Measurements from ENCODE around the gene WFDC1.

WFDC1 gene

GRCh38 chr16:84354306-84354705 is 59.6 kb downstream of the WFDC1 start:
- no peak for DNase-seq
- CTCF ChIA-PET: no interaction called here
- Mint-ChIP-seq H3K4me1 (peaks cover 14% of the 10 kb centered on the region), H3K4me3 (no peak overlapping the region), H3K9me3 (no peaks in the 10 kb centered on the region), H3K27ac (no peak overlapping the region), H3K36me3 (no peaks in the 10 kb centered on the region), H3K27me3 (peaks cover 45% of the 10 kb centered on the region)

DNA sequence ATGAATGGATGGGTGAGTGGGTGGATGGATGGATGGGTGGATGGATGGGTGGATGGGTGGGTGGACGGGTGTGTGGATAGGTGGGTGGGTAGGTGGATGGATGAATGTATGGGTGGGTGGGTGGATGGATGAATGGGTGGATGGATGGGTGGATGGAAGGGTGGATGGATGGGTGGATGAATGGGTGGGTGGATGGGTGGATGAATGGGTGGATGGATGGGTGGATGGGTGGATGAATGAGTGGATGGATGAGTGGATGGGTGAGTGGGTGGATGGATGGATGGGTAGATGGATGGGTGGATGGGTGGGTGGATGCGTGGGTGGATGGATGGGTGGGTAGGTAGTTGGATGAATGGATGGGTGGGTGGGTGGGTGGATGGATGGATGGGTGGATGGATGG is 60.5 kb downstream of the WFDC1 start:
- Mint-ChIP-seq H3K4me1 (peaks cover 23% of the 10 kb centered on the region), H3K9me3 (no peaks in the 10 kb centered on the region), H3K27ac (no peak overlapping the region), H3K27me3 (peaks cover 48% of the 10 kb centered on the region), H3K36me3 (no peaks in the 10 kb centered on the region), H3K4me3 (no peak overlapping the region)
- CTCF ChIA-PET: no interaction called here
- DNase-seq: no peak

GRCh38 chr16:84356176-84356575 is 61.5 kb downstream of the WFDC1 start:
- peaks cover 49% of the 10 kb centered on the region for H3K27me3 Mint-ChIP-seq
- H3K36me3 Mint-ChIP-seq: no peaks in the 10 kb centered on the region
- CTCF ChIA-PET: no interaction called here
- no peak for DNase-seq
- no peaks in the 10 kb centered on the region for H3K9me3 Mint-ChIP-seq
- peaks cover 33% of the 10 kb centered on the region for H3K4me1 Mint-ChIP-seq
- H3K4me3 Mint-ChIP-seq: no peak overlapping the region
- no peak overlapping the region for H3K27ac Mint-ChIP-seq

DNA sequence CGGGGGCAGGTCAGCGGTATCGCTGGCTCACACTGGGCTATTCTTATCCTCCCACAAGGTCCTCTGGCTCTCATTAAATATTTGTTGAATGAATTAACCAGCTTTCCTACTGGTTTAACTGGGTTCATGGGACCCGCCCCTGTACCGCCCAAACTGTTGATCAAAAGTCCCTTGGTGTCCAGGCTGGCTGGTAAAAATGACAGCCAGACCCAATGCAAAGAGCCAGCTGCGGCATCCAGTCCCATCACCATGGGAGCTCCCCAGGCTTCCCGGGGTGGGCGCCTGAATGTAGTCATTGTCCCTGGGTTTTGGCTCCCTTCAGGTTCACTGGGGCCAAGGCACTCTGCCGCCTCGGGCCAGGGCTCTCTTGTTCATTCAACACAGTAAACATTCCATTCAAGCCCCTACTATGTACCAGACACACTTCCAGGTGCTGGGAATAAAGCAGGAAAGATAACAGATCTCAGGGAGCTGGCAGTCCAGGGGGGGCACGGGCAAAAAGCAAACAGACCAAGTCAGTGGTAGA is 62.0 kb downstream of the WFDC1 start:
- CTCF ChIA-PET: no interaction called here
- Mint-ChIP-seq H3K4me3 (no peak overlapping the region), H3K27ac (no peak overlapping the region), H3K4me1 (peaks cover 33% of the 10 kb centered on the region), H3K36me3 (no peaks in the 10 kb centered on the region), H3K27me3 (peaks cover 49% of the 10 kb centered on the region), H3K9me3 (no peaks in the 10 kb centered on the region)
- DNase-seq: no peak

DNA sequence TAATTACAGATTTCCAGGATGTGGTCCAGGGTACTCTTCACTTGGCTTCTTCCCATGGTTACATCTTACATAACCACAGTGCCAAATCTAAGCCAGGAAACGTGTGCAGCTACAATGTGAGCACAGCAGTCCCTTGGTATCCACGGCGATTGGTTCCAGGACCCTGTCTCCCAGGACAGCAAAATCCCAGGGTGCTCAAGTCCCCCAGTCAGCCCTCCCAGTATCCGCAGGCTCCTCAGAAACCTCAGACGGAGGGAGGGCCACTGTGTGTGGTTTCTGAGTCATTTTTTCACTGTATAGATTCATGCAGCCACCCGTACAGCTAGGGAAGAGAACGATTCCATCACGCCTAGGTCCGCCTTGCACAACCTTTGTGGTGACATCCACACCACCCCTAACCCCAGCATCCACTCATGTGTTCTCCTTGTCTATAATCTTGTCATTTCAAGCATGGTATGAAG is 62.5 kb downstream of the WFDC1 start:
- H3K27me3 Mint-ChIP-seq: peaks cover 49% of the 10 kb centered on the region
- no peaks in the 10 kb centered on the region for H3K9me3 Mint-ChIP-seq
- peak; percentile 33 for DNase-seq
- no peak overlapping the region for H3K27ac Mint-ChIP-seq
- H3K36me3 Mint-ChIP-seq: no peaks in the 10 kb centered on the region
- no peak overlapping the region for H3K4me3 Mint-ChIP-seq
- H3K4me1 Mint-ChIP-seq: peaks cover 33% of the 10 kb centered on the region
- CTCF ChIA-PET: no interaction called here

- no peaks in the 10 kb centered on the region for H3K36me3 Mint-ChIP-seq
- no peak overlapping the region for H3K27ac Mint-ChIP-seq
- H3K27me3 Mint-ChIP-seq: peaks cover 55% of the 10 kb centered on the region
- no peak overlapping the region for H3K4me3 Mint-ChIP-seq
- no peaks in the 10 kb centered on the region for H3K9me3 Mint-ChIP-seq
- H3K4me1 Mint-ChIP-seq: peaks cover 33% of the 10 kb centered on the region
- CTCF ChIA-PET: no interaction called here
- no peak for DNase-seq
Measured at GRCh38 chr16:84358601-84359295, 64.1 kb downstream of the WFDC1 start.

GRCh38 chr16:84359326-84359725 is 64.6 kb downstream of the WFDC1 start:
- Mint-ChIP-seq H3K36me3 (no peaks in the 10 kb centered on the region), H3K4me1 (peaks cover 33% of the 10 kb centered on the region), H3K27me3 (peaks cover 59% of the 10 kb centered on the region), H3K9me3 (no peaks in the 10 kb centered on the region), H3K4me3 (no peak overlapping the region), H3K27ac (no peak overlapping the region)
- CTCF ChIA-PET: no interaction called here
- DNase-seq: no peak

- Mint-ChIP-seq H3K36me3 (no peaks in the 10 kb centered on the region), H3K27ac (peak overlapping the region; percentile 80), H3K9me3 (no peaks in the 10 kb centered on the region), H3K4me3 (peak overlapping the region; percentile 9), H3K4me1 (peaks cover 33% of the 10 kb centered on the region), H3K27me3 (peaks cover 64% of the 10 kb centered on the region)
- CTCF ChIA-PET: no interaction called here
- DNase-seq: peak; percentile 84
Measured at GRCh38 chr16:84360170-84360569, 65.5 kb downstream of the WFDC1 start.

DNA sequence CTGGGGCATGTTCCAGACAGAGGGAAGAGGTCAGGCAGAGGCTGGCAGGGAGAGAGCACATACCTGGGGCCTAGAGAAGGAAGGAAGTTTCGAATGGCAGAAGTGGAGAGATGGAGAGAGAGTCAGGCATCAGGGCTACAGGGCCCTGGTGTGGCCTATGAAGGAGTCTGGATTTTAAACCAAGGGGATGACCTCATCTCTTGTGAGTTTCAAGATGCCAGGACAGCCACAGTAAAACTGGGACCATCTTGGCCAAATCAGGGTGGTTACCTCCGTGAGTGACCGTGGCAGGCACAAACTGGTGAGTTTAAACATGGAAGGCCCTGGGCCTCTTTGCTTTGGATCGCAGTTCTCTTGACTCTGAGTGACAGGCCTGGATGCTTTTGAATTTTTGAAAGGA is 66.1 kb downstream of the WFDC1 start:
- Mint-ChIP-seq H3K27ac (peak overlapping the region; percentile 80), H3K4me1 (peaks cover 33% of the 10 kb centered on the region), H3K27me3 (peaks cover 63% of the 10 kb centered on the region), H3K9me3 (no peaks in the 10 kb centered on the region), H3K4me3 (peak overlapping the region; percentile 9), H3K36me3 (no peaks in the 10 kb centered on the region)
- no peak for DNase-seq
- CTCF ChIA-PET: no interaction called here

GRCh38 chr16:84361546-84361945 is 66.9 kb downstream of the WFDC1 start:
- Mint-ChIP-seq H3K36me3 (no peaks in the 10 kb centered on the region), H3K9me3 (no peaks in the 10 kb centered on the region), H3K27ac (no peak overlapping the region), H3K4me3 (no peak overlapping the region), H3K27me3 (peaks cover 63% of the 10 kb centered on the region), H3K4me1 (peaks cover 39% of the 10 kb centered on the region)
- CTCF ChIA-PET: no interaction called here
- no peak for DNase-seq

DNA sequence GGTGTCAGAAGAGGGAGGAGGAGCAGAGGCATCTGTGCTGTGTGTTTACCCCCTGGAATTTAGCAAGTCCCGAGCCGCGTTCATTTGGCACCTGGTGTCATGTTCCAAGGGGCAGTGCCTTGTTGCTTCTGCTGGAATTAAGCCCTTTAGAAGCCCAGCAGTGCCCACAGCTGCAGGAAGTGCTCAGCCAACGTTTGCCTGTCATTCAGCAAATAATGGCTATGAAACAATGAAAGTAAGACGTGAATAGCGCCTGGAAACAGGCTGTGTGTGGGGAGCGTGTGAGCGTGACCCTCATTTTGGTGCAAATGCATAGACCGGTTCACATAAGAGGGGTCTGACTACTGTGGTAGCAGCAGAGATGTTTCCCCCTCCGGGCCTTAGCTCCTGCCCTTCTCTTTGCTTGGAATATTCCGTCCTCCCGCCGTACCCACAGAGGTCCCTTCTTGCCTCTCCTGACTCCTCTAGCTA is 67.8 kb downstream of the WFDC1 start:
- H3K27ac Mint-ChIP-seq: peak overlapping the region; percentile 51
- H3K9me3 Mint-ChIP-seq: no peaks in the 10 kb centered on the region
- H3K36me3 Mint-ChIP-seq: no peaks in the 10 kb centered on the region
- no peak for DNase-seq
- H3K4me1 Mint-ChIP-seq: peaks cover 44% of the 10 kb centered on the region
- H3K27me3 Mint-ChIP-seq: peaks cover 63% of the 10 kb centered on the region
- H3K4me3 Mint-ChIP-seq: no peak overlapping the region
- CTCF ChIA-PET: no interaction called here

- H3K36me3 Mint-ChIP-seq: no peaks in the 10 kb centered on the region
- peaks cover 81% of the 10 kb centered on the region for H3K27me3 Mint-ChIP-seq
- CTCF ChIA-PET: no interaction called here
- peaks cover 36% of the 10 kb centered on the region for H3K4me1 Mint-ChIP-seq
- no peaks in the 10 kb centered on the region for H3K9me3 Mint-ChIP-seq
- no peak overlapping the region for H3K27ac Mint-ChIP-seq
- no peak overlapping the region for H3K4me3 Mint-ChIP-seq
- peak; percentile 47 for DNase-seq
Measured at GRCh38 chr16:84366208-84366607, 71.5 kb downstream of the WFDC1 start.

DNA sequence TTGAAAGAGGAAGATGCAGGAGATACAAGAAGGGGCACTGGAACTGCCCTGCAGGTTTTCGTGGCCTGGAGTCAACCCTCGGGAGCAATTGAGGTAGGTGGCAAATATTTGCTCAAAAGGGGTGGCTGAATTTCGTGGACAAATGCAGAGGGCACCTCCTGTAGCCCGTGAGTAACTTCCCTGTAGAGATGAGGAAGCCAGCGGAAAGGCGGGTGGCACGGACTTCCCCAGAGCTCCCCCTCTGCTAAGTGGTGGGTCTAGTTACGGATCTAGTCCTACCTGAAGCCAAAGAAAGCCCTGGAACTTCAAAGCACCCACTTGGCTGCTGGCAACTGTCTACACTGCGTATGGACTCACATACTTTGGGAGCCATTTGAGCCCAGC is 72.6 kb downstream of the WFDC1 start:
- no peak overlapping the region for H3K4me3 Mint-ChIP-seq
- H3K27ac Mint-ChIP-seq: no peak overlapping the region
- no peak for DNase-seq
- peaks cover 37% of the 10 kb centered on the region for H3K4me1 Mint-ChIP-seq
- no peaks in the 10 kb centered on the region for H3K9me3 Mint-ChIP-seq
- peaks cover 85% of the 10 kb centered on the region for H3K27me3 Mint-ChIP-seq
- CTCF ChIA-PET: no interaction called here
- no peaks in the 10 kb centered on the region for H3K36me3 Mint-ChIP-seq

- CTCF ChIA-PET: no interaction called here
- no peak overlapping the region for H3K4me3 Mint-ChIP-seq
- H3K36me3 Mint-ChIP-seq: no peaks in the 10 kb centered on the region
- no peak for DNase-seq
- peaks cover 80% of the 10 kb centered on the region for H3K27me3 Mint-ChIP-seq
- no peak overlapping the region for H3K27ac Mint-ChIP-seq
- H3K9me3 Mint-ChIP-seq: no peaks in the 10 kb centered on the region
- H3K4me1 Mint-ChIP-seq: peaks cover 37% of the 10 kb centered on the region
Measured at GRCh38 chr16:84367750-84368307, 73.2 kb downstream of the WFDC1 start.

- Mint-ChIP-seq H3K27me3 (peaks cover 78% of the 10 kb centered on the region), H3K9me3 (no peaks in the 10 kb centered on the region), H3K36me3 (no peaks in the 10 kb centered on the region), H3K4me1 (peaks cover 37% of the 10 kb centered on the region), H3K27ac (no peak within 1 kb of the TSS), H3K4me3 (peak within 1 kb of the TSS; percentile 13)
- DNase-seq: no peak
- CTCF ChIA-PET: interaction anchor here (0.9 kb wide), 1 partner anchor 60 kb away, joined by 3 read pairs; no protein-coding TSS in a partner anchor
Measured at GRCh38 chr16:84368308-84368996, 73.8 kb downstream of the WFDC1 start, which contains the start of gene ATP2C2. TSS of gene ATP2C2 (plus strand) at chr16:84368538. CDS start at chr16:84368616, 78 bp downstream.
